GM12878 (cell line): Measurements from ENCODE around the gene RBBP4. TPM values are rescaled to one million over a fixed set of nuclear protein-coding genes. Genes with fewer than 3 reads are reported as not detected.

Source experiments
- ATAC-seq: fragments of 200-7000 bp; cut with Tn5 transposase; 3 replicates; pipeline ENCODE4 v1.9.1; 2020; ENCODE audit warnings: mild to moderate bottlenecking, moderate library complexity
- BruUV-seq: library from RNA; stranded (reverse); fragments of 400-500 nt; replicated peaks from 2 replicates; lab custom pipeline; 2021; lab: Mats Ljungman, UMichigan
- CTCF ChIA-PET: fragments of 300-600 bp; sonication (Branson Sonifier 250); formaldehyde crosslinking; extraction: SDS; loops from one replicate; lab custom pipeline; 2021; ENCODE audit warnings: inconsistent platforms; lab: Yijun Ruan, JAX
- POLR2A ChIA-PET: fragments of 350-600 bp; formaldehyde crosslinking; extraction: SDS; loops from one replicate; lab custom pipeline; 2021; ENCODE audit warnings: inconsistent platforms; lab: Charles Lee
- RAD21 ChIA-PET: fragments of 300-600 bp; sonication (Branson Sonifier 250); formaldehyde crosslinking; loops from one replicate; lab custom pipeline; 2023; ENCODE audit warnings: antibody characterized with exemption; ENCODE audit not compliant: unreplicated experiment; lab: Charles Lee
- SMC1A ChIA-PET: fragments of 300-600 bp; sonication (Branson Sonifier 250); formaldehyde crosslinking; loops from one replicate; lab custom pipeline; 2023; ENCODE audit not compliant: unreplicated experiment, uncharacterized antibody; lab: Charles Lee
- DNase-seq: peaks from one replicate; pipeline ENCODE4 v3.0.0-alpha.2; 2011; ENCODE audit warnings: low read depth, low spot score
- FAIRE-seq: peaks from 3 replicates; lab custom pipeline; 2011; peaks lifted over from hg19 to GRCh38; lab: Jason Lieb, UNC
- H2AFZ ChIP-seq: 2 replicates; pipeline ENCODE4 v1.6.0; 2011; ENCODE audit warnings: low read depth, low read length, control low read depth; ENCODE audit not compliant: control insufficient read depth
- H3K27ac ChIP-seq: 2 replicates; pipeline ENCODE4 v1.5.1; 2011; ENCODE audit warnings: control low read depth; ENCODE audit not compliant: control insufficient read depth, insufficient read depth
- H3K27me3 ChIP-seq, 2 experiments: replicated peaks in 1 of 2; 2 replicates each; pipeline versions ENCODE4 v1.6.0 to v1.6.1; 2011; ENCODE audit warnings: low read length in 1 of 2; ENCODE audit not compliant: control insufficient read depth in 2 of 2, insufficient read depth in 2 of 2
- H3K36me3 ChIP-seq, 2 experiments: 2 replicates each; pipeline ENCODE4 v1.5.1; 2011; ENCODE audit warnings: low read length in 1 of 2; ENCODE audit not compliant: control insufficient read depth in 2 of 2, insufficient read depth in 2 of 2
- H3K4me1 ChIP-seq: 2 replicates; pipeline ENCODE4 v1.6.1; 2011; ENCODE audit warnings: mild to moderate bottlenecking, low read length, moderate library complexity, mixed read lengths; ENCODE audit not compliant: control insufficient read depth, insufficient read depth
- H3K4me2 ChIP-seq: 2 replicates; pipeline ENCODE4 v1.6.0; 2011; ENCODE audit warnings: control low read depth; ENCODE audit not compliant: control insufficient read depth, insufficient read depth
- H3K4me3 ChIP-seq: fragments of 200-600 bp; sonication (generic); 2 replicates; pipeline ENCODE4 v1.5.1; 2016
- H3K79me2 ChIP-seq: 2 replicates; pipeline ENCODE4 v1.6.0; 2011; ENCODE audit warnings: low read length; ENCODE audit not compliant: control insufficient read depth, insufficient read depth
- H3K9ac ChIP-seq: 2 replicates; pipeline ENCODE4 v1.8.0; 2011; ENCODE audit warnings: low read length, control low read depth, mixed read lengths; ENCODE audit not compliant: control insufficient read depth, insufficient read depth
- H3K9me3 ChIP-seq: replicated peaks from 3 replicates; pipeline ENCODE4 v1.5.1; 2011; ENCODE audit warnings: mild to moderate bottlenecking, low read length; ENCODE audit not compliant: control insufficient read depth, insufficient read depth
- H4K20me1 ChIP-seq: 2 replicates; pipeline ENCODE4 v1.6.0; 2011; ENCODE audit not compliant: control insufficient read depth, insufficient read depth
- ATF2 ChIP-seq: IDR thresholded peaks from 2 replicates; pipeline ENCODE4 v1.6.1; 2012; ENCODE audit warnings: low read length, inconsistent platforms
- CUX1 ChIP-seq: IDR thresholded peaks from 2 replicates; pipeline ENCODE4 v1.6.1; 2012; ENCODE audit warnings: improper control_type of control experiment, low read depth, low read length; ENCODE audit not compliant: insufficient replicate concordance
- NBN ChIP-seq: fragments of 450-650 bp; IDR thresholded peaks from 2 replicates; pipeline ENCODE4 v1.6.1; 2016
- NFYA ChIP-seq: IDR thresholded peaks from 2 replicates; pipeline ENCODE4 v1.6.1; 2011; ENCODE audit warnings: low read depth, mild to moderate bottlenecking, low read length, improper control_type of control experiment, borderline replicate concordance
- NR2C2 ChIP-seq: IDR thresholded peaks from 2 replicates; pipeline ENCODE4 v1.6.1; 2011; ENCODE audit warnings: borderline replicate concordance, low read depth; ENCODE audit not compliant: control insufficient read depth, insufficient read length
- PRDM15 ChIP-seq: fragments of 450-650 bp; formaldehyde crosslinking; IDR thresholded peaks from 2 replicates; pipeline ENCODE4 v1.4.0; 2020; ENCODE audit warnings: mild to moderate bottlenecking, moderate library complexity
- TCF12 ChIP-seq: IDR thresholded peaks from 2 replicates; pipeline ENCODE4 v1.6.1; 2011; ENCODE audit warnings: low read depth, mild to moderate bottlenecking, low read length
- WRNIP1 ChIP-seq: IDR thresholded peaks from 2 replicates; pipeline ENCODE4 v1.6.1; 2011; ENCODE audit warnings: low read depth, low read length, improper control_type of control experiment, borderline replicate concordance
- ZNF384 ChIP-seq: IDR thresholded peaks from 2 replicates; pipeline ENCODE4 v1.6.1; 2012; ENCODE audit warnings: low read depth, mild to moderate bottlenecking, low read length, improper control_type of control experiment, borderline replicate concordance
- WGBS: methylation state at CpG from one replicate; pipeline ENCODE4 v1.1.6; 2016; ENCODE audit warnings: low lambda C conversion rate; ENCODE audit not compliant: insufficient replicate concordance, insufficient coverage; ENCODE audit errors: missing lambda C conversion rate; 5-methylcytosine and 5-hydroxymethylcytosine counted together
- in situ Hi-C: fragments of 300-500 bp; cut with MboI; formaldehyde crosslinking; loops from 9 replicates; pipeline ENCODE4 v1.14.3; 2018; ENCODE audit warnings: mixed read lengths
- intact Hi-C: fragments of 100-400 bp; cut with micrococcal nuclease; formaldehyde crosslinking; loops from one replicate; pipeline ENCODE4 v1.14.2; 2022; ENCODE audit not compliant: unreplicated experiment
- polyA plus RNA-seq, 11 experiments: library from polyadenylated mRNA; depleted of rRNA in 4 of 11; unstranded in 6 of 11; stranded (reverse) in 5 of 11; fragments of >200 nt; fragmentation: Nextera tagmentation in 4 of 11; fragmentation: Illumina TruSeq in 1 of 11; extraction: Ambion mirVana in 4 of 11; extraction: Trizol in 1 of 11; gene quantifications; 1 replicate in 1 of 11; 2 replicates in 10 of 11; pipeline versions ENCODE4 v1.2.1 to v1.2.3, GENCODE V29; 2011 to 2016; ENCODE audit warnings: inconsistent platforms in 2 of 11, missing spikeins in 2 of 11, low read depth in 1 of 11
- total RNA-seq, 4 experiments: library from RNA; depleted of rRNA in 3 of 4; stranded (reverse); fragments of >200 nt in 3 of 4; fragmentation: Illumina TruSeq in 1 of 4; extraction: Trizol in 1 of 4; gene quantifications; 2 replicates each; pipeline versions ENCODE4 v1.2.1 to v1.2.3, GENCODE V29; 2013 to 2021

RBBP4 gene
- total and polyA plus RNA-seq, 10 of the 15 experiments (the other 5 are each of a cell fraction or from before 2014, with no cell fraction given): 120 to 357 (median 231) TPM

- no peak for ATAC-seq
- H3K27me3 ChIP-seq: peaks cover 6 to 13% of the 10 kb centered on the region in 2 experiments; a peak in 3 of 4 replicates
- H3K36me3 ChIP-seq: no peaks in the 10 kb centered on the region
- ChIA-PET POLR2A (no interaction called here), SMC1A (interaction anchor here (0.9 to 1.1 kb wide), 2 partner anchors 14 to 302 kb away, joined by 3 read pairs; no protein-coding TSS in a partner anchor), RAD21 (interaction anchor here (1.4 kb wide), 1 partner anchor 183 kb away, joined by 4 read pairs; no protein-coding TSS in a partner anchor), CTCF (interaction anchor here (1.3 to 1.9 kb wide), 2 partner anchors 9 to 183 kb away, joined by 5 read pairs; no protein-coding TSS in a partner anchor)
- no peaks in the 10 kb centered on the region for H4K20me1 ChIP-seq
- no peaks in the 10 kb centered on the region for H3K4me1 ChIP-seq
- no peak overlapping the region for H3K4me2 ChIP-seq
- no TSS peak for BruUV-seq
- no peak overlapping the region for H3K4me3 ChIP-seq
- no peak overlapping the region for H3K9ac ChIP-seq
- no peaks in the 10 kb centered on the region for H3K9me3 ChIP-seq
- H3K27ac ChIP-seq: no peak overlapping the region
- WGBS: 47% methylated on average over 18 of the region's 18 CpGs
- in situ Hi-C loops: no loop called here
- intact Hi-C loops: no loop called here
- no peak for FAIRE-seq
- DNase-seq: no peak
- no peak overlapping the region for H2AFZ ChIP-seq
- no peaks in the 10 kb centered on the region for H3K79me2 ChIP-seq
- TF ChIP-seq NBN: no peak
- TF ChIP-seq WRNIP1: no peak
- TF ChIP-seq ATF2: no peak
- TF ChIP-seq NFYA: no peak
- no peak for TF ChIP-seq ZNF384
- no peak for TF ChIP-seq TCF12
- no peak for TF ChIP-seq PRDM15 (CRISPR knock-in tag)
- TF ChIP-seq NR2C2: no peak
- TF ChIP-seq CUX1: no peak
Observed at GRCh38 chr1:32703479-32704291, 52.7 kb downstream of the RBBP4 start.
